Measurements from ENCODE around the gene KCNAB1.

Gene KCNAB1

GRCh38 chr3:156413293-156413892 is 293.0 kb downstream of the KCNAB1 start:
- TF ChIP-seq SIN3A (IDR thresholded peaks at IDR 0.05; ENCODE audit: borderline replicate concordance, insufficient read depth, low read length) (no peak), REST (IDR thresholded peaks at IDR 0.05; ENCODE audit: insufficient read depth in 1 of 2, low read depth in 2 of 2, low read length in 2 of 2) (no peak), FOXP2 (optimal IDR thresholded peaks at IDR 0.05; ENCODE audit: borderline replicate concordance, extremely low read depth, extremely low read length, insufficient read depth) (no peak), POLR2AphosphoS5 (IDR thresholded peaks at IDR 0.05; ENCODE audit: low read depth, low read length) (no peak), TAF1 (IDR thresholded peaks at IDR 0.05; ENCODE audit: borderline replicate concordance, insufficient read depth, low read length) (no peak)

DNA sequence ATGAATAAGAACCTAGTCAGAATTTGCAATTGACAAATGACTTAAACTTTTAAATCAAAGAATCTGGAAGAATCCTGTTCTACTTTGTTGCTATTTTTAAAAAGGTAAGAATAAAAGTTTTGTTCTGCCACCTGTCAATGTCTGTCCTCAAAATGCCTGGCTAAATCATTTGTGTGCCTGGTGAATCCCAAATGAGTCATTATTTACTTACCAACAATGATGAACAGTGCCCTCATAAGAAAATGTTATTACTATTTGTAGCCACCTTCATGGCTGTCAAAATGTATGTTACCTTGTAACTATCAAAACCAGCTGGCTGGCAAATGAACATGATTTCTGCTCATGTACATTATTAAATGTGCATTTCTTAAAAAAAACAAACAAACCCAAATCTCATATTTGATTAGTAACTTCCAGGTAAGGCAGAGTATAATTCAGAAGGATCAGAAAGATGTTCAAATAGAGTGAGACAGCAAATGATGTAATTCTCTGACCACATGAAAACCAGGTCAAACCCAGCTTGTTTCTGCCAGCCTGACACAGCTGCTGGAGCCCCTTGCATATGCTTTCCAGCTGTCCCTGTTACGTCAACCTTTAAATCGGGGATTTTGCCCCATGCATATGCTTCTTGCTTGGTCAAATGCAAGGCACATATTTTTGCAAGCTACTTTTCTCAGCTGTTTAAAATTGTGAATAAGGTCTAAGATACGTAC is 296.6 kb downstream of the KCNAB1 start:
- TF ChIP-seq REST (IDR thresholded peaks at IDR 0.05; ENCODE audit: insufficient read depth in 1 of 2, low read depth in 2 of 2, low read length in 2 of 2) (no peak), TAF1 (IDR thresholded peaks at IDR 0.05; ENCODE audit: borderline replicate concordance, insufficient read depth, low read length) (no peak), FOXP2 (optimal IDR thresholded peaks at IDR 0.05; ENCODE audit: borderline replicate concordance, extremely low read depth, extremely low read length, insufficient read depth) (no peak), SIN3A (IDR thresholded peaks at IDR 0.05; ENCODE audit: borderline replicate concordance, insufficient read depth, low read length) (no peak), POLR2AphosphoS5 (IDR thresholded peaks at IDR 0.05; ENCODE audit: low read depth, low read length) (no peak)

GRCh38 chr3:156417559-156418132 is 297.3 kb downstream of the KCNAB1 start:
- TF ChIP-seq FOXP2 (optimal IDR thresholded peaks at IDR 0.05; ENCODE audit: borderline replicate concordance, extremely low read depth, extremely low read length, insufficient read depth) (no peak), REST (IDR thresholded peaks at IDR 0.05; ENCODE audit: insufficient read depth in 1 of 2, low read depth in 2 of 2, low read length in 2 of 2) (no peak), SIN3A (IDR thresholded peaks at IDR 0.05; ENCODE audit: borderline replicate concordance, insufficient read depth, low read length) (no peak), TAF1 (IDR thresholded peaks at IDR 0.05; ENCODE audit: borderline replicate concordance, insufficient read depth, low read length) (no peak)

GRCh38 chr3:156418428-156418827 is 298.1 kb downstream of the KCNAB1 start:
- TF ChIP-seq FOXP2 (optimal IDR thresholded peaks at IDR 0.05; ENCODE audit: borderline replicate concordance, extremely low read depth, extremely low read length, insufficient read depth) (no peak), TAF1 (IDR thresholded peaks at IDR 0.05; ENCODE audit: borderline replicate concordance, insufficient read depth, low read length) (no peak), REST (IDR thresholded peaks at IDR 0.05; ENCODE audit: insufficient read depth in 1 of 2, low read depth in 2 of 2, low read length in 2 of 2) (no peak), POLR2AphosphoS5 (IDR thresholded peaks at IDR 0.05; ENCODE audit: low read depth, low read length) (no peak), SIN3A (IDR thresholded peaks at IDR 0.05; ENCODE audit: borderline replicate concordance, insufficient read depth, low read length) (no peak)

Measured in PFSK-1 (cell line).